G401 (cell line): Measurements from ENCODE around the gene DSN1. TPM values are rescaled to one million over a fixed set of nuclear protein-coding genes. Genes with fewer than 3 reads are reported as not detected.

ENCODE experiments used
- DNase-seq: peaks from one replicate; pipeline ENCODE4 v3.0.0-alpha.2; 2015; ENCODE audit warnings: low spot score
- in situ Hi-C: cut with HindIII; loops from 2 replicates; pipeline ENCODE4 v1.10.0; 2016; ENCODE audit warnings: low sequenced_read_pairs, mixed read lengths
- total RNA-seq: library from RNA; depleted of rRNA; stranded (reverse); fragments of >200 nt; shearing (Covaris generic); gene quantifications from 2 replicates; pipeline ENCODE4 v1.2.3, GENCODE V29; 2014; rRNA removed

DSN1 gene
- total RNA-seq, 1 experiment from 2014 or later = 31.0 TPM

DNA sequence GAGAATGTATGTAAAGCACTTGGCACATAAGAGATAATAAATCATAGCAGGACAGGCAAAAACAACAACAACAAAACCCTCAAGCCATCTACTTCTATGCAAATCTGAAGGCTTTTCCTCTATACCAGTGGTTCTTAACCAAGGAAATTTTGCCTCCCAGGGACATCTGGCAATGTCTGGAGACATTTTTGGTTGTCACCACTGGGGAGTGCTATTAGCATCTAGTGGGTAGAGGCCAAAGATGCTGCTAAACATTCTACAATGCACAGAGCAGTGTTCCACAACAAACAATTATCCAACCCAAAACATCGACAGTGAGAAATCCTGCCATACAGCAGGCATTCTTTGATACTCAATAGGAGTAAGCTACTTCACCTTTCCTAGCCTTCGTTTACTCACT, 55.9 kb downstream of the DSN1 start:
- in situ Hi-C loops = no loop called here
- peak; percentile 72 for DNase-seq

- in situ Hi-C loops = no loop called here
- no peak for DNase-seq
These were observed 56.5 kb downstream of the DSN1 start for GRCh38 chr20:36717021-36717420.

DNA sequence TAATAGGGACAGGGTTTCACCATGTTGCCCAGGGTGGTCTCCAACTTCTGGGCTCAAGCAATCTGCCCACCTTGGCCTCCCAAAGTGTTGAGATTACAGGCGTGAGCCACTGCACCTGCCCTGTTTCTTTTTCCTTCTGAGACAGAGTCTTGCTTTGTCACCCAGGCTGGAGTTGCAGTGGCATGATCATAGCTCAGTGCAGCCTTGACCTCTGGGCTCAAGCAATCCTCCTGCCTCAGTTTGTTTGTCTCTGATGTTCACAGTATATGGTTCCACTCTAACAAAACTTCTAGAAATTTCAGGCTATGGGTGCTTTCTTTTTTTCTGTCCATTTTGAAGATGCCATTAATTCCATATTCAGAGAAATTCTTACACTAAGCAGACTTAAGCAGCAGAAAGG, 60.8 kb downstream of the DSN1 start:
- in situ Hi-C loops = no loop called here
- DNase-seq = no peak

DNA sequence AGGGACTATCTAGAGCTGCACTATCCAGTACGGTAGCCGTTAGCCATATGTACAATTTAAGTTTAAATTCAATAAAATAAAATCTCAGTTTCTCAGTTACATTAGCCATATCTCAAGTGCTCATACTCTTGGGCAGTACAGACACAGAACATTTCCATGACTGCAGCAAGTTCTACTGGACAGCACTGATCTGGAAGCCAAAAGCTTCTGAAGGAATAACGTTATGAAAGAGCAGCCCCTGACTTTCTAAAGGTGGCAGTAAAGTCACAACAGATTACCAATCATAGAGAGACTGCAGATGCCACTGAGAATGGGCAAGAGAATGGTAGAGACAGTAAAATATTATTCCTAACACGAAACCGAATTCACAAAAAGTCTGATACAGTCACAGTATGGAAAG, 64.4 kb downstream of the DSN1 start:
- DNase-seq = peak; percentile 34
- in situ Hi-C loops = no loop called here

GRCh38 chr20:36703530-36703929, 70.0 kb downstream of the DSN1 start:
- no peak for DNase-seq
- in situ Hi-C loops = no loop called here

Other genes with a start within 250 kb of the DSN1 start
- gene MYL9, start 232.2 kb downstream of the DSN1 start, total RNA-seq = 28.2 and 41.4 TPM in 2 replicates
- gene TGIF2, start 200.2 kb downstream of the DSN1 start, total RNA-seq = 17.0 and 17.2 TPM in 2 replicates
- gene RAB5IF, start 168.0 kb downstream of the DSN1 start, total RNA-seq = 162 and 192 TPM in 2 replicates
- gene SLA2, start 127.6 kb downstream of the DSN1 start, total RNA-seq = 0.10 TPM in 1 of 2 replicates, not detected in the other
- gene NDRG3, start 27.7 kb downstream of the DSN1 start, total RNA-seq = 27.8 and 34.6 TPM in 2 replicates
- gene TLDC2, start 102.4 kb upstream of the DSN1 start, total RNA-seq = 0.14 and 1.2 TPM in 2 replicates
- 30.0 and 31.2 TPM in 2 replicates for gene SAMHD1, start 177.9 kb upstream of the DSN1 start, total RNA-seq